Karpas-422 (cell line): Measurements from ENCODE around the gene NLGN2. TPM values are rescaled to one million over a fixed set of nuclear protein-coding genes. Genes with fewer than 3 reads are reported as not detected.

Source experiments
- DNase-seq: peaks from one replicate; pipeline ENCODE4 v3.0.0-alpha.2; 2015
- H2AFZ ChIP-seq: fragments of 200-600 bp; sonication (generic); 2 replicates; pipeline ENCODE4 v1.6.1; 2014; ENCODE audit warnings: antibody characterized with exemption, low read length, mixed read lengths
- H3K27ac ChIP-seq: fragments of 200-600 bp; sonication (generic); 2 replicates; pipeline ENCODE4 v1.5.1; 2014; ENCODE audit warnings: mild to moderate bottlenecking, low read length, moderate library complexity
- H3K27me3 ChIP-seq: fragments of 200-600 bp; sonication (generic); 2 replicates; pipeline ENCODE4 v1.6.1; 2014; ENCODE audit warnings: low read length, mixed read lengths
- H3K36me3 ChIP-seq: fragments of 200-600 bp; sonication (generic); 2 replicates; pipeline ENCODE4 v1.6.1; 2014; ENCODE audit warnings: low read length, mixed read lengths; ENCODE audit not compliant: insufficient read depth
- H3K4me1 ChIP-seq: fragments of 200-600 bp; sonication (generic); 2 replicates; pipeline ENCODE4 v1.6.1; 2014; ENCODE audit warnings: mild to moderate bottlenecking, low read length, mixed read lengths
- H3K4me2 ChIP-seq: fragments of 200-600 bp; sonication (generic); 2 replicates; pipeline ENCODE4 v1.6.1; 2014; ENCODE audit warnings: low read length, low read depth, mild to moderate bottlenecking; ENCODE audit not compliant: poor library complexity, severe bottlenecking
- H3K4me3 ChIP-seq: fragments of 200-600 bp; sonication (generic); 2 replicates; pipeline ENCODE4 v1.5.1; 2014; ENCODE audit warnings: mild to moderate bottlenecking, antibody characterized with exemption, low read length, mixed read lengths
- H3K79me2 ChIP-seq: fragments of 200-600 bp; sonication (generic); 2 replicates; pipeline ENCODE4 v1.6.1; 2014; ENCODE audit warnings: mild to moderate bottlenecking, low read length, mixed read lengths
- H3K9ac ChIP-seq: fragments of 200-600 bp; sonication (generic); 2 replicates; pipeline ENCODE4 v1.6.0; 2014; ENCODE audit warnings: low read length
- H3K9me2 ChIP-seq: fragments of 200-600 bp; sonication (generic), shearing (Covaris generic); replicated peaks from 2 replicates; pipeline ENCODE4 v1.6.0; 2014; ENCODE audit warnings: mild to moderate bottlenecking, low read length, moderate library complexity; ENCODE audit not compliant: insufficient read depth
- H3K9me3 ChIP-seq: fragments of 300-700, 200-600 bp; sonication (generic); 2 replicates; pipeline ENCODE4 v1.6.1; 2014; ENCODE audit warnings: low read length, mixed read lengths
- H4K20me1 ChIP-seq: fragments of 200-600 bp; sonication (generic); 2 replicates; pipeline ENCODE4 v1.6.1; 2014; ENCODE audit warnings: mild to moderate bottlenecking, antibody characterized with exemption, low read length, low read depth; ENCODE audit not compliant: insufficient read depth
- total RNA-seq: library from RNA; depleted of rRNA; stranded (reverse); fragments of >200 nt; shearing (Covaris generic); gene quantifications from 2 replicates; pipeline ENCODE4 v1.2.3, GENCODE V29; 2014; ENCODE audit warnings: low replicate concordance

The NLGN2 gene
- total RNA-seq, 1 experiment from 2014 or later, result not detected

DNA sequence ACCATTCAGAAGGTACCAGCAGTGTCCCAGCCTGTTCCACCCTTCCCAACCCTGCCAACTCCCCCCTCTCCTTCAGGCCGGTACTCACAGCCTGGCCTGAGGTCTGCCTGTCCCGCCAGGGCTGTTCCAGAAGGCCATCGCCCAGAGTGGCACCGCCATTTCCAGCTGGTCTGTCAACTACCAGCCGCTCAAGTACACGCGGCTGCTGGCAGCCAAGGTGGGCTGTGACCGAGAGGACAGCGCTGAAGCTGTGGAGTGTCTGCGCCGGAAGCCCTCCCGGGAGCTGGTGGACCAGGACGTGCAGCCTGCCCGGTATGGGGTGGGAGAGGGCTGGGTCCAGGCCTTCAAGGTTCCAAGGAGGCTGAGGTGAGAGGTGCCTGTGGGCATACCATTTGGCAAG, 7.2 kb downstream of the NLGN2 start:
- Histone ChIP-seq H2AFZ (no peak overlapping the region), H3K4me2 (no peak overlapping the region), H3K36me3 (no peaks in the 10 kb centered on the region), H3K4me3 (no peak overlapping the region), H3K9me2 (no peaks in the 10 kb centered on the region), H3K27ac (no peak overlapping the region), H4K20me1 (no peaks in the 10 kb centered on the region), H3K9me3 (no peaks in the 10 kb centered on the region), H3K79me2 (no peaks in the 10 kb centered on the region), H3K4me1 (peaks cover 6% of the 10 kb centered on the region), H3K9ac (no peak overlapping the region), H3K27me3 (no peaks in the 10 kb centered on the region)
- no peak for DNase-seq

DNA sequence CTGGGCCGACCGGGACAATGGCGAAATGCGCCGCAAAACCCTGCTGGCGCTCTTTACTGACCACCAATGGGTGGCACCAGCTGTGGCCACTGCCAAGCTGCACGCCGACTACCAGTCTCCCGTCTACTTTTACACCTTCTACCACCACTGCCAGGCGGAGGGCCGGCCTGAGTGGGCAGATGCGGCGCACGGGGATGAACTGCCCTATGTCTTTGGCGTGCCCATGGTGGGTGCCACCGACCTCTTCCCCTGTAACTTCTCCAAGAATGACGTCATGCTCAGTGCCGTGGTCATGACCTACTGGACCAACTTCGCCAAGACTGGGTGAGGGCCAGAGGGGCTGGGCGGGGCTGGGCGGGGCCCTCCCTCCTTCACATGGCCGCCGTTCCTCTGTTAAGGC, 8.1 kb downstream of the NLGN2 start:
- no peaks in the 10 kb centered on the region for H3K4me1 ChIP-seq
- no peaks in the 10 kb centered on the region for H3K9me3 ChIP-seq
- H3K36me3 ChIP-seq, result no peaks in the 10 kb centered on the region
- DNase-seq, result no peak
- no peaks in the 10 kb centered on the region for H3K27me3 ChIP-seq
- no peaks in the 10 kb centered on the region for H3K9me2 ChIP-seq
- H3K4me3 ChIP-seq, result no peak overlapping the region
- H3K9ac ChIP-seq, result no peak overlapping the region
- H3K79me2 ChIP-seq, result no peaks in the 10 kb centered on the region
- no peak overlapping the region for H3K4me2 ChIP-seq
- H2AFZ ChIP-seq, result no peak overlapping the region
- H3K27ac ChIP-seq, result no peak overlapping the region
- no peaks in the 10 kb centered on the region for H4K20me1 ChIP-seq

DNA sequence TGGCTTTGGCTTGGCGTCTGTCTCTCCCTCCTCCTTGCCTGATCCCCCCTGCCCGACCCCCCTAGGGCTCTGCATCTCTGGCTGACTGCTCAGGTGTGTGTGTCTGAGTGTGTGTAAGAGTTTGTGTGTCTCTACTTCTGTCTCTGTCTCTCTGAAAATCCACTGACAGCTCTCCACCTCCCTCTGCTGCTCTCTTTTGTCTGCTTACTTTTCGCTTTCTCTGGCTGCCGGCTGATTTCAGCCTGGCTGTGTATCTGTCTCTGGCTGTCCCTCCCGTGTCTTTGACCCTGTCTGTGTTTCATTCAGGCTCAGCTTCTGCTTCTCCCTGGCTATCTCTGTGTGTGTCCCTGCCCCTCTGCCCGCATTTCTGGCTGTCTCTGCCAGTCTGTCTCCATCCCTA, 8.7 kb downstream of the NLGN2 start:
- no peak overlapping the region for H3K9ac ChIP-seq
- no peaks in the 10 kb centered on the region for H3K27me3 ChIP-seq
- no peaks in the 10 kb centered on the region for H3K9me2 ChIP-seq
- DNase-seq, result peak; percentile 59
- no peaks in the 10 kb centered on the region for H4K20me1 ChIP-seq
- H3K9me3 ChIP-seq, result no peaks in the 10 kb centered on the region
- no peaks in the 10 kb centered on the region for H3K4me1 ChIP-seq
- no peak overlapping the region for H2AFZ ChIP-seq
- H3K27ac ChIP-seq, result no peak overlapping the region
- H3K79me2 ChIP-seq, result no peaks in the 10 kb centered on the region
- no peak overlapping the region for H3K4me2 ChIP-seq
- H3K4me3 ChIP-seq, result no peak overlapping the region
- H3K36me3 ChIP-seq, result no peaks in the 10 kb centered on the region

DNA sequence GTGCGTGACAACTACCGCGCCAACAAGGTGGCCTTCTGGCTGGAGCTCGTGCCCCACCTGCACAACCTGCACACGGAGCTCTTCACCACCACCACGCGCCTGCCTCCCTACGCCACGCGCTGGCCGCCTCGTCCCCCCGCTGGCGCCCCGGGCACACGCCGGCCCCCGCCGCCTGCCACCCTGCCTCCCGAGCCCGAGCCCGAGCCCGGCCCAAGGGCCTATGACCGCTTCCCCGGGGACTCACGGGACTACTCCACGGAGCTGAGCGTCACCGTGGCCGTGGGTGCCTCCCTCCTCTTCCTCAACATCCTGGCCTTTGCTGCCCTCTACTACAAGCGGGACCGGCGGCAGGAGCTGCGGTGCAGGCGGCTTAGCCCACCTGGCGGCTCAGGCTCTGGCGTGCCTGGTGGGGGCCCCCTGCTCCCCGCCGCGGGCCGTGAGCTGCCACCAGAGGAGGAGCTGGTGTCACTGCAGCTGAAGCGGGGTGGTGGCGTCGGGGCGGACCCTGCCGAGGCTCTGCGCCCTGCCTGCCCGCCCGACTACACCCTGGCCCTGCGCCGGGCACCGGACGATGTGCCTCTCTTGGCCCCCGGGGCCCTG, 9.5 kb downstream of the NLGN2 start:
- no peaks in the 10 kb centered on the region for H3K36me3 ChIP-seq
- H3K79me2 ChIP-seq, result no peaks in the 10 kb centered on the region
- no peak overlapping the region for H3K4me2 ChIP-seq
- H3K4me3 ChIP-seq, result no peak overlapping the region
- no peak overlapping the region for H3K9ac ChIP-seq
- no peak overlapping the region for H2AFZ ChIP-seq
- no peaks in the 10 kb centered on the region for H3K9me2 ChIP-seq
- H3K9me3 ChIP-seq, result no peaks in the 10 kb centered on the region
- no peaks in the 10 kb centered on the region for H4K20me1 ChIP-seq
- no peak overlapping the region for H3K27ac ChIP-seq
- H3K4me1 ChIP-seq, result no peaks in the 10 kb centered on the region
- no peak for DNase-seq
- no peaks in the 10 kb centered on the region for H3K27me3 ChIP-seq

DNA sequence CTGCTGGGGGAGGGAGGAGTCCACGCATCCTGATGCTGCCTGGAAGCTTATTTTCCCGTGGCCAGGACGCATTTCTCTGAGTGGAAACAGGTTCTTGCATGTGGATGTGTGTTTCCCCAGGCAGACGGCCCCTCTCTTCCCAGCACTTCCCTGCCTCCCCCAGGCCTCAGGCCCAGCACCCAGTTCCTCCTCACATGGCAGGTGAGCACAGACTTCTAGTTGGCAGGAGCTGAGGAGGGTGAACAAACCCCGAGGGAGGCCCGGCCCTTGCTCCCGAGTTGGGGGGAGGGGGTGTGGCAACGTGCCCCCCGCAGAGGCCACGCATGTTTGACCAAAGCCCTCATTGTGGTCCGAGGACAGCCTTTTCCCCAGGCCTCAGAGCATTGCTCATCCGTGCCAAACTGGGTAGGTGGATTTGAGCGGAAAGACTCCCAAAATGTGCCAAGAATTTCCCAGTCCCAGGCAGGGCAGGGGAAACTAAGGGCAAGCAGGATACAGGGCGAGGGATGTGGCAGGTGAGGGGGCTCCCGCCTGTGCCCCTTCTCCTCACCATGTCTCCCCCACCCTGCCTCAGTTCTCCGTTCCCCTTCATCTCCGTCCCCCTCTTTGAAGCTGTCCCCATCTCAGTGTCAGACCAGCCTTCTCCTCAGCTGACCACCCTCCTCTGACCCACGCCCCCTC, 11.0 kb downstream of the NLGN2 start:
- Histone ChIP-seq H3K9me2 (no peaks in the 10 kb centered on the region), H3K79me2 (no peaks in the 10 kb centered on the region), H3K9ac (no peak overlapping the region), H3K9me3 (no peaks in the 10 kb centered on the region), H3K27me3 (no peaks in the 10 kb centered on the region), H3K36me3 (no peaks in the 10 kb centered on the region), H4K20me1 (no peaks in the 10 kb centered on the region), H3K4me2 (no peak overlapping the region), H3K4me3 (no peak overlapping the region), H3K27ac (no peak overlapping the region), H2AFZ (no peak overlapping the region), H3K4me1 (no peaks in the 10 kb centered on the region)
- DNase-seq, result no peak

DNA sequence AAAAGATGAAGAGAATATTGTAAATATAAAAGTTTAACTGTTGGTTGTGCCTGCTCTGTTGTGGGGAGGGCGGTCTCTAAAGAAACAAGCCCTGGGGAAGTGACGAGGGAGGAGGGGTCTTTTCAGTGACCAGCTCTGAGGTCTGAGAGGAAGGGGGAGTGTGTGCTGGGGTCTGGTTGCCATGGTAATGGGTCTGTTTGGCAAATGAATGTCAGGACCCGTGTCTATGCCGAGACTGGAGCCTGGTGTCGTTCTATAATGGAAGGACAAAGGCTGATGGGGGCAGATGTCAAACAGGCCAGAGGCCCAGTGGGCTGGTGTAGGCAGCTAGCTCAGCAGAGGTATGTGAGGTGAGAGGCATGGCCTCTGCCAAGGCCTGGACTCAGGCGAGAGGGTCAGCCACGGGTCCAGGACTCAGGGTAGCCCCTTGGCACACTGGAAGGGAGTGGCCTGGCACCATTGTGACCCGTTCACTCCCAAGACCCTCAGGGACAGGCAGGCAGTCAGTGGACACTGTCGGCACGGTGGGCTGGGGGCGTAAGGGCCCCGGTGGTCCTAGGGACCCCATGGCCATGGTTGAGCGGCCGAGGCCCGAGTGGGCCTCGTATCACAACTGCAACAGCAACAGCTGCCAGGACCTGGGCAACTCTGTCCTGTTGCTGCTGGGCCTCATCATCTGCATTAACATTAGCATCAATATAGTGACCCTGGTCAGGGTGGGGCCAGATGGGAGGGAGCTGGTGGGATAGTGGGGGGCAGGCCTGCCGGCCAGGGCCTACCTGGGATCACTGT, 12.4 kb downstream of the NLGN2 start, which contains the start of gene SPEM1:
TSS of gene SPEM1 (plus strand) at position 506 of the 792 bp plus-strand sequence. CDS start at position 567, 61 bp downstream.
- Histone ChIP-seq H4K20me1 (no peaks in the 10 kb centered on the region), H3K9ac (no peak within 1 kb of the TSS), H3K27me3 (no peaks in the 10 kb centered on the region), H3K27ac (no peak within 1 kb of the TSS), H3K79me2 (no peaks in the 10 kb centered on the region), H3K4me3 (no peak within 1 kb of the TSS), H3K4me2 (no peak within 1 kb of the TSS), H3K4me1 (no peaks in the 10 kb centered on the region), H3K9me2 (no peaks in the 10 kb centered on the region), H3K9me3 (no peaks in the 10 kb centered on the region), H2AFZ (no peak within 1 kb of the TSS), H3K36me3 (no peaks in the 10 kb centered on the region)
- DNase-seq, result no peak

- no peaks in the 10 kb centered on the region for H3K79me2 ChIP-seq
- H3K4me3 ChIP-seq, result no peak overlapping the region
- no peak overlapping the region for H3K27ac ChIP-seq
- H3K36me3 ChIP-seq, result no peaks in the 10 kb centered on the region
- no peaks in the 10 kb centered on the region for H4K20me1 ChIP-seq
- DNase-seq, result no peak
- no peaks in the 10 kb centered on the region for H3K4me1 ChIP-seq
- no peak overlapping the region for H3K4me2 ChIP-seq
- no peaks in the 10 kb centered on the region for H3K9me2 ChIP-seq
- no peak overlapping the region for H2AFZ ChIP-seq
- no peaks in the 10 kb centered on the region for H3K9me3 ChIP-seq
- H3K27me3 ChIP-seq, result no peaks in the 10 kb centered on the region
- no peak overlapping the region for H3K9ac ChIP-seq
Measured at GRCh38 chr17:7421186-7421585, 13.5 kb downstream of the NLGN2 start.

- H2AFZ ChIP-seq, result no peak overlapping the region
- DNase-seq, result no peak
- no peaks in the 10 kb centered on the region for H3K27me3 ChIP-seq
- no peaks in the 10 kb centered on the region for H3K4me1 ChIP-seq
- no peak overlapping the region for H3K9ac ChIP-seq
- no peaks in the 10 kb centered on the region for H3K79me2 ChIP-seq
- H3K4me3 ChIP-seq, result no peak overlapping the region
- no peaks in the 10 kb centered on the region for H3K36me3 ChIP-seq
- no peak overlapping the region for H3K4me2 ChIP-seq
- H3K9me2 ChIP-seq, result no peaks in the 10 kb centered on the region
- H4K20me1 ChIP-seq, result no peaks in the 10 kb centered on the region
- H3K27ac ChIP-seq, result no peak overlapping the region
- no peaks in the 10 kb centered on the region for H3K9me3 ChIP-seq
Measured at GRCh38 chr17:7423679-7424078, 16.0 kb downstream of the NLGN2 start.
